ENCODE results near the gene ITPRID2.

The ITPRID2 gene

DNA sequence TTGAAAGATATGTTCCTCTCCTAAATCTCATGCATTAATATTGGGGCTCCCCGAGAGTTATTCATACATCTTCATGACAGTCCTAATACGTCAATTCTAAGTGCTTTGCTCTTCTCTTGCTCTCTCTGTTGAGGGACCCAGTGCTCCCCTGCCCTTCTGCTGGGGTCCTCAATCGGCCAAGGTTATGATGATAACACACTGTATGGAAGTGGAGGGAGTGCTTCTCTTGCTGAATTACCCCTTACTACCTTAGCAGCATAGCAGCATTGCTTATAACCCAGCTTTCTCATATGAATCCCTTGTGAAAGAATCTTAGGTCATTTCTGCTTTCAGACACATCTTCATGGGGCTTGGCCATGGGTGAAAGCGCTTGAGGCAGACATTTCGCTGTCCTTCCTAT lies 43.2 kb downstream of the ITPRID2 start:
- no peak for DNase-seq (ENCODE audit: extremely low spot score)
- TF ChIP-seq FOXK2 (IDR thresholded peaks at IDR 0.05) (no peak), ARNT (IDR thresholded peaks at IDR 0.05) (no peak)
- ChIA-PET CTCF (no interaction called here), POLR2A (interaction anchor here (0.8 kb wide), 1 partner anchor 13 kb away, joined by 4 read pairs; no protein-coding TSS in a partner anchor)

- TF ChIP-seq ELF4 (IDR thresholded peaks at IDR 0.05) (no peak), FOXM1 (IDR thresholded peaks at IDR 0.05; ENCODE audit: borderline replicate concordance) (no peak), CTBP1 (IDR thresholded peaks at IDR 0.05; ENCODE audit: borderline replicate concordance) (no peak), L3MBTL2 (conservative IDR thresholded peaks at IDR 0.05) (no peak), BHLHE40 (IDR thresholded peaks at IDR 0.05; ENCODE audit: borderline replicate concordance) (no peak), LEF1 (IDR thresholded peaks at IDR 0.05; ENCODE audit: borderline replicate concordance) (no peak), NFRKB (IDR thresholded peaks at IDR 0.05) (no peak), HDGF (IDR thresholded peaks at IDR 0.05; ENCODE audit: borderline replicate concordance) (no peak), TARDBP (IDR thresholded peaks at IDR 0.05) (no peak)
- CTCF ChIA-PET = interaction anchor here (0.5 to 0.6 kb wide), 2 partner anchors 13 to 197 kb away, joined by 3 to 4 read pairs; no protein-coding TSS in a partner anchor
- POLR2A ChIA-PET = no interaction called here
- no peak for DNase-seq (ENCODE audit: extremely low spot score)
Measured at GRCh38 chr2:181937473-181937872, 45.9 kb downstream of the ITPRID2 start.

DNA sequence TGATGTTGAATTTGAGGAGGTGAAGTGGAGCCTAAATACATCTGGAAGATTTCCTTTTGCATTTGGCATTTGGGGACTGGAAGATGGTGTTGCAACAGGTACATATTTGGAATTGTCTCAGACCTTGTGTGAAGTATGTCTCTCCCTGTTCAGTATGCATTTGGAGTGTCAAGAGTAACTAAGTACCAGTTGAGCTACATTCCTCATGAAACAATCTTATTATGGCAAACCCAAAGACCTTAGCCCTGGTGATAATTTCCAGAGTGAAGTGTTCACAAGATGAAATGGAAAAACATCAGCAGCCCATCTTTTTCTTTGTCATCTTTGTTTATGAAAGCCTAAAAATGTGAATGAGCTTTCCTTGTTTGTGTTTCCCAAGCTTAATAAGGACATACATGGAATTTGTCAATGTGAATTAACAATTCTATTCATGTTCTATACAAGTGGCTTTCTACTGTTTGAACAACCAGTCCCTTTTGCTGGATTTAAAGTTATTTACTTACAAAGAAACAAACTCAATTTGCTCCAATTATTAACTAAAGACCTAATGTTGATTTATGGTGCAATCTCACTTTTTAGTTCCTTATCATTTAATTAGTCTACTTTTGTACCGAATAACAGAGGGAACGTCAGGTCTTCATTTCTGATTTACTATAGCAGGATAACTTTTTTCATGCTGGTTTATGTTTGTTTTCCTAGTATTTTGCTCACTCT lies 52.0 kb downstream of the ITPRID2 start:
- POLR2A ChIA-PET = no interaction called here
- no peak for DNase-seq (ENCODE audit: extremely low spot score)
- CTCF ChIA-PET = no interaction called here
- no peak for TF ChIP-seq SP1 (IDR thresholded peaks at IDR 0.05)
- TF ChIP-seq PKNOX1 (IDR thresholded peaks at IDR 0.05) = no peak
- TF ChIP-seq SUZ12 (IDR thresholded peaks at IDR 0.05) = no peak
- TF ChIP-seq HDGF (IDR thresholded peaks at IDR 0.05; ENCODE audit: borderline replicate concordance) = no peak
- no peak for TF ChIP-seq CTBP1 (IDR thresholded peaks at IDR 0.05; ENCODE audit: borderline replicate concordance)
- no peak for TF ChIP-seq FOXM1 (IDR thresholded peaks at IDR 0.05; ENCODE audit: borderline replicate concordance)
- TF ChIP-seq FOXK2 (IDR thresholded peaks at IDR 0.05) = no peak

- TF ChIP-seq ZNF384 (IDR thresholded peaks at IDR 0.05) (no peak), FOXK2 (IDR thresholded peaks at IDR 0.05) (no peak), LEF1 (IDR thresholded peaks at IDR 0.05; ENCODE audit: borderline replicate concordance) (no peak), FOXA1 (IDR thresholded peaks at IDR 0.05) (no peak), HDGF (IDR thresholded peaks at IDR 0.05; ENCODE audit: borderline replicate concordance) (no peak), BHLHE40 (IDR thresholded peaks at IDR 0.05; ENCODE audit: borderline replicate concordance) (no peak), SP1 (IDR thresholded peaks at IDR 0.05) (no peak), CTBP1 (IDR thresholded peaks at IDR 0.05; ENCODE audit: borderline replicate concordance) (no peak), ARNT (IDR thresholded peaks at IDR 0.05) (no peak), PKNOX1 (IDR thresholded peaks at IDR 0.05) (no peak), L3MBTL2 (conservative IDR thresholded peaks at IDR 0.05) (no peak), ELF4 (IDR thresholded peaks at IDR 0.05) (no peak), NFRKB (IDR thresholded peaks at IDR 0.05) (no peak), SUZ12 (IDR thresholded peaks at IDR 0.05) (no peak), FOXM1 (IDR thresholded peaks at IDR 0.05; ENCODE audit: borderline replicate concordance) (no peak), TARDBP (IDR thresholded peaks at IDR 0.05) (no peak)
- POLR2A ChIA-PET = no interaction called here
Measured at GRCh38 chr2:181944164-181944913, 52.8 kb downstream of the ITPRID2 start.

GRCh38 chr2:181944914-181945291 lies 53.4 kb downstream of the ITPRID2 start:
- POLR2A ChIA-PET = no interaction called here
- CTCF ChIA-PET = no interaction called here
- no peak for TF ChIP-seq HDGF (IDR thresholded peaks at IDR 0.05; ENCODE audit: borderline replicate concordance)
- no peak for TF ChIP-seq L3MBTL2 (conservative IDR thresholded peaks at IDR 0.05)
- no peak for TF ChIP-seq LEF1 (IDR thresholded peaks at IDR 0.05; ENCODE audit: borderline replicate concordance)
- no peak for TF ChIP-seq PKNOX1 (IDR thresholded peaks at IDR 0.05)
- no peak for DNase-seq (ENCODE audit: extremely low spot score)

More at GRCh38 chr2:181944164-181944913, 52.8 kb downstream of the ITPRID2 start:
- CTCF ChIA-PET = no interaction called here
- no peak for DNase-seq (ENCODE audit: extremely low spot score)

GRCh38 chr2:181946444-181947127 lies 55.1 kb downstream of the ITPRID2 start:
- no peak for DNase-seq (ENCODE audit: extremely low spot score)
- no peak for TF ChIP-seq NFRKB (IDR thresholded peaks at IDR 0.05)
- TF ChIP-seq CTBP1 (IDR thresholded peaks at IDR 0.05; ENCODE audit: borderline replicate concordance) = no peak
- no peak for TF ChIP-seq BHLHE40 (IDR thresholded peaks at IDR 0.05; ENCODE audit: borderline replicate concordance)
- TF ChIP-seq ELF4 (IDR thresholded peaks at IDR 0.05) = no peak
- no peak for TF ChIP-seq FOXM1 (IDR thresholded peaks at IDR 0.05; ENCODE audit: borderline replicate concordance)
- no peak for TF ChIP-seq PKNOX1 (IDR thresholded peaks at IDR 0.05)
- TF ChIP-seq FOXA1 (IDR thresholded peaks at IDR 0.05) = no peak
- no peak for TF ChIP-seq FOXK2 (IDR thresholded peaks at IDR 0.05)
- TF ChIP-seq L3MBTL2 (conservative IDR thresholded peaks at IDR 0.05) = no peak
- no peak for TF ChIP-seq SUZ12 (IDR thresholded peaks at IDR 0.05)
- TF ChIP-seq SP1 (IDR thresholded peaks at IDR 0.05) = no peak
- TF ChIP-seq ZNF384 (IDR thresholded peaks at IDR 0.05) = no peak
- TF ChIP-seq TARDBP (IDR thresholded peaks at IDR 0.05) = no peak
- no peak for TF ChIP-seq LEF1 (IDR thresholded peaks at IDR 0.05; ENCODE audit: borderline replicate concordance)
- no peak for TF ChIP-seq ARNT (IDR thresholded peaks at IDR 0.05)
- TF ChIP-seq HDGF (IDR thresholded peaks at IDR 0.05; ENCODE audit: borderline replicate concordance) = no peak
- POLR2A ChIA-PET = no interaction called here
- CTCF ChIA-PET = no interaction called here

Data from HEK293T (cell line).